Ureter (tissue), 1 donor: ENCODE measurements around the gene ITPRIPL2. TPM values are rescaled to one million over a fixed set of nuclear protein-coding genes. Genes with fewer than 3 reads are reported as not detected.

Experiments used
- total RNA-seq: library from RNA; stranded (reverse); gene quantifications from one replicate; pipeline ENCODE4 v1.2.4, GENCODE V29; 2023
- donor health status: DM: yes; HTN: yes; CAD: no.

ITPRIPL2 gene
- total RNA-seq, 1 donor from 2014 or later, result 61.3 TPM

Other genes starting within 250 kb of the ITPRIPL2 start
- gene SMG1, start 187.6 kb upstream of the ITPRIPL2 start, total RNA-seq, result 168 TPM
- gene TMC7, start 130.0 kb upstream of the ITPRIPL2 start, total RNA-seq, result 18.6 TPM
- gene COQ7, start 46.4 kb upstream of the ITPRIPL2 start, total RNA-seq, result 29.7 TPM
- 24.4 TPM for gene SYT17, start 54.3 kb downstream of the ITPRIPL2 start, total RNA-seq
- not detected for gene CLEC19A, start 171.8 kb downstream of the ITPRIPL2 start, total RNA-seq